B cell (primary cell): Measurements from ENCODE around the gene AP4E1. TPM values are rescaled to one million over a fixed set of nuclear protein-coding genes. Genes with fewer than 3 reads are reported as not detected.

ENCODE experiments used
- ATAC-seq: fragments of 200-7000 bp; cut with Tn5 transposase; one replicate; pipeline ENCODE4 v1.10.0; 2021; ENCODE audit warnings: low read depth, mild to moderate bottlenecking, moderate number of reproducible peaks, moderate library complexity
- CTCF ChIA-PET: fragments of 350-600 bp; sonication (Branson Sonifier 250); formaldehyde crosslinking; loops from one replicate; lab custom pipeline; 2021; ENCODE audit warnings: antibody characterized with exemption, inconsistent platforms; lab: Charles Lee
- POLR2A ChIA-PET: fragments of 350-600 bp; sonication (Branson Sonifier 250); formaldehyde crosslinking; loops from one replicate; lab custom pipeline; 2021; ENCODE audit warnings: antibody characterized with exemption; lab: Charles Lee
- DNase-seq: peaks from one replicate; pipeline ENCODE4 v3.0.0; 2013
- H2AFZ ChIP-seq: 2 replicates; pipeline ENCODE4 v1.6.1; 2012; ENCODE audit warnings: mild to moderate bottlenecking, low read depth, low read length; ENCODE audit not compliant: insufficient read depth, poor library complexity, severe bottlenecking
- H3K27ac ChIP-seq, 2 donors: 1 replicate in 1 of 2; 2 replicates in 1 of 2; pipeline ENCODE4 v1.5.1; 2012 to 2013; ENCODE audit warnings: low read length in 2 of 2, mild to moderate bottlenecking in 2 of 2, moderate library complexity in 1 of 2
- H3K27me3 ChIP-seq, 4 experiments: fragments of 200-600 bp in 1 of 4; sonication (generic) in 1 of 4; replicated peaks in 1 of 4; 1 replicate in 2 of 4; 2 replicates in 2 of 4; pipeline versions ENCODE4 v1.6.1 to v1.7.0; 2013 to 2016; ENCODE audit warnings: low read length in 3 of 4, mild to moderate bottlenecking in 2 of 4, mixed read lengths in 1 of 4, moderate library complexity in 1 of 4; ENCODE audit not compliant: insufficient read depth in 4 of 4, control insufficient read depth in 3 of 4; ENCODE audit errors: control extremely low read depth in 1 of 4
- H3K36me3 ChIP-seq, 2 experiments: replicated peaks in 1 of 2; 1 replicate in 1 of 2; 2 replicates in 1 of 2; pipeline versions ENCODE4 v1.6.1 to v1.7.1; 2013; ENCODE audit warnings: low read length in 1 of 2; ENCODE audit not compliant: insufficient read depth in 2 of 2, control insufficient read depth in 1 of 2; ENCODE audit errors: control extremely low read depth in 1 of 2, extremely low read depth in 1 of 2
- H3K4me1 ChIP-seq, 2 donors: fragments of 200-600 bp in 1 of 2; sonication (generic) in 1 of 2; 1 replicate in 1 of 2; 2 replicates in 1 of 2; pipeline versions ENCODE4 v1.5.1 to v1.6.1; 2013 to 2017; ENCODE audit warnings: low read length in 2 of 2; ENCODE audit not compliant: control insufficient read depth in 2 of 2, insufficient read depth in 2 of 2
- H3K4me2 ChIP-seq: replicated peaks from 2 replicates; pipeline ENCODE3; 2012; ENCODE audit warnings: mild to moderate bottlenecking, low read depth, low read length; ENCODE audit not compliant: poor library complexity, severe bottlenecking
- H3K4me3 ChIP-seq, 5 experiments: fragments of 200-600 bp in 1 of 5; sonication (generic) in 1 of 5; 1 replicate in 3 of 5; 2 replicates in 2 of 5; pipeline versions ENCODE4 v1.5.1 to v1.7.0; 2011 to 2016; ENCODE audit warnings: low read length in 4 of 5, mild to moderate bottlenecking in 4 of 5, low read depth in 2 of 5, control low read depth in 1 of 5, moderate library complexity in 1 of 5; ENCODE audit not compliant: insufficient read depth in 1 of 5; ENCODE audit errors: control extremely low read depth in 1 of 5, extremely low read depth in 1 of 5
- H3K79me2 ChIP-seq: fragments of 200-600 bp; sonication (generic); one replicate; pipeline ENCODE4 v1.6.0; 2016; ENCODE audit warnings: low read length; ENCODE audit not compliant: control insufficient read depth, insufficient read depth
- H3K9ac ChIP-seq: fragments of 200-600 bp; sonication (generic); 2 replicates; pipeline ENCODE4 v1.6.1; 2017; ENCODE audit warnings: mild to moderate bottlenecking, low read length, moderate library complexity
- H3K9me3 ChIP-seq, 3 donors: one replicate each; pipeline versions ENCODE4 v1.6.1 to v1.7.1; 2013; ENCODE audit warnings: low read length in 2 of 3; ENCODE audit not compliant: control insufficient read depth in 2 of 3, insufficient read depth in 1 of 3; ENCODE audit errors: control extremely low read depth in 1 of 3
- H4K20me1 ChIP-seq: 2 replicates; pipeline ENCODE4 v1.6.0; 2012; ENCODE audit warnings: mild to moderate bottlenecking, low read length; ENCODE audit not compliant: insufficient read depth, control insufficient read depth, poor library complexity, severe bottlenecking
- H3K27ac Mint-ChIP-seq: one replicate; pipeline ENCODE4 v1.8.0; 2021; ENCODE audit warnings: mixed read lengths
- H3K27me3 Mint-ChIP-seq: one replicate; pipeline ENCODE4 v1.8.0; 2021; ENCODE audit warnings: mixed read lengths
- H3K4me1 Mint-ChIP-seq: one replicate; pipeline ENCODE4 v1.8.0; 2021; ENCODE audit warnings: mixed read lengths
- H3K4me3 Mint-ChIP-seq: one replicate; pipeline ENCODE4 v1.8.0; 2021; ENCODE audit warnings: mixed read lengths
- H3K9me3 Mint-ChIP-seq: one replicate; pipeline ENCODE4 v1.8.0; 2022; ENCODE audit warnings: mixed read lengths; ENCODE audit not compliant: insufficient read depth
- CTCF ChIP-seq: fragments of 200-600 bp; IDR thresholded peaks from one replicate; pipeline ENCODE4 v1.8.0; 2022; ENCODE audit warnings: antibody characterized with exemption, mild to moderate bottlenecking
- EZH2 ChIP-seq: IDR thresholded peaks from 2 replicates; pipeline ENCODE4 v1.6.1; 2012; ENCODE audit warnings: borderline replicate concordance, low read depth, mild to moderate bottlenecking, moderate library complexity, low read length; ENCODE audit not compliant: insufficient read depth, poor library complexity, severe bottlenecking
- WGBS: methylation state at CpG from one replicate; pipeline ENCODE4 v1.1.5; 2013; ENCODE audit warnings: missing lambda C conversion rate; ENCODE audit not compliant: insufficient coverage; 5-methylcytosine and 5-hydroxymethylcytosine counted together
- intact Hi-C: fragments of 100-400 bp; cut with micrococcal nuclease; formaldehyde crosslinking; loops from one replicate; pipeline ENCODE4 v1.10.0; 2022
- polyA plus RNA-seq: library from polyadenylated mRNA; depleted of rRNA; stranded (reverse); fragments of >200 nt; gene quantifications from 2 replicates; pipeline ENCODE4 v1.2.3, GENCODE V29; 2012
- total RNA-seq, 2 donors: library from RNA; stranded (reverse); fragments of 120-200 nt in 1 of 2; gene quantifications; 1 replicate in 1 of 2; 2 replicates in 1 of 2; pipeline versions ENCODE4 v1.2.3 to v1.2.4, GENCODE V29; 2013 to 2022

Gene AP4E1
- total and polyA plus RNA-seq, 2 donors (not counting 1 experiment from before 2014, with no cell fraction given) = 2.8 to 12.0 TPM

- no peaks in the 10 kb centered on the region for H4K20me1 ChIP-seq
- peaks cover 13% of the 10 kb centered on the region in 2 experiments for H3K36me3 ChIP-seq
- H2AFZ ChIP-seq = no peak overlapping the region
- H3K27ac ChIP-seq = no peak overlapping the region
- no peak for TF ChIP-seq CTCF
- TF ChIP-seq EZH2 = no peak
- no peaks in the 10 kb centered on the region for H3K27me3 ChIP-seq
- ATAC-seq = no peak
- CTCF ChIA-PET = no interaction called here
- peaks cover 0 to 4% (median 1%) of the 10 kb centered on the region in 3 donors for H3K9me3 ChIP-seq
- H3K27ac Mint-ChIP-seq = no peak overlapping the region
- H3K9ac ChIP-seq = no peak overlapping the region
- H3K4me3 Mint-ChIP-seq = no peak overlapping the region
- H3K4me1 ChIP-seq = no peaks in the 10 kb centered on the region
- H3K27me3 Mint-ChIP-seq = no peaks in the 10 kb centered on the region
- no peak overlapping the region for H3K4me2 ChIP-seq
- H3K4me3 ChIP-seq = no peak overlapping the region
- H3K9me3 Mint-ChIP-seq = peaks cover 8% of the 10 kb centered on the region
- POLR2A ChIA-PET = no interaction called here
- DNase-seq = no peak
- WGBS = no CpG with 5 or more reads among the region's 1 CpG
- no peaks in the 10 kb centered on the region for H3K4me1 Mint-ChIP-seq
- intact Hi-C loops = no loop called here
- no peaks in the 10 kb centered on the region for H3K79me2 ChIP-seq
Observed at GRCh38 chr15:51006336-51006985, 98.0 kb downstream of the AP4E1 start.

- H3K27ac ChIP-seq = no peak overlapping the region
- no peaks in the 10 kb centered on the region for H3K27me3 ChIP-seq
- H3K27me3 Mint-ChIP-seq = no peaks in the 10 kb centered on the region
- ATAC-seq (no peak), DNase-seq (no peak)
- peaks cover 0 to 4% (median 1%) of the 10 kb centered on the region in 3 donors for H3K9me3 ChIP-seq
- H3K4me2 ChIP-seq = no peak overlapping the region
- whole genome bisulfite sequencing = 100% methylated on average over 2 of the region's 4 CpGs
- H3K27ac Mint-ChIP-seq = no peak overlapping the region
- H3K79me2 ChIP-seq = no peaks in the 10 kb centered on the region
- H3K4me3 Mint-ChIP-seq = no peak overlapping the region
- H3K4me1 ChIP-seq = no peaks in the 10 kb centered on the region
- no peak overlapping the region for H3K4me3 ChIP-seq
- ChIA-PET POLR2A (no interaction called here), CTCF (no interaction called here)
- H3K36me3 ChIP-seq = peaks cover 10 to 11% of the 10 kb centered on the region in 2 experiments
- no peaks in the 10 kb centered on the region for H3K4me1 Mint-ChIP-seq
- H2AFZ ChIP-seq = no peak overlapping the region
- H4K20me1 ChIP-seq = no peaks in the 10 kb centered on the region
- H3K9me3 Mint-ChIP-seq = peaks cover 8% of the 10 kb centered on the region
- H3K9ac ChIP-seq = no peak overlapping the region
- TF ChIP-seq CTCF = no peak
- TF ChIP-seq EZH2 = no peak
- intact Hi-C loops = no loop called here
Observed at GRCh38 chr15:51007131-51007666, 98.7 kb downstream of the AP4E1 start.
